GM18526 (cell line): ENCODE data around the gene NELL1.

Experiments used
- POLR2A ChIP-seq: IDR thresholded peaks from 3 replicates; pipeline ENCODE4 v1.6.1; 2011; ENCODE audit not compliant: insufficient read length; ENCODE audit errors: extremely low read depth

The NELL1 gene

GRCh38 chr11:21053466-21053865 lies 384.1 kb downstream of the NELL1 start:
- TF ChIP-seq POLR2A = no peak

GRCh38 chr11:21056644-21057043 lies 387.3 kb downstream of the NELL1 start:
- no peak for TF ChIP-seq POLR2A

- no peak for TF ChIP-seq POLR2A
Measured at GRCh38 chr11:21059879-21060278, 390.5 kb downstream of the NELL1 start.

GRCh38 chr11:21066030-21066429 lies 396.6 kb downstream of the NELL1 start:
- no peak for TF ChIP-seq POLR2A

GRCh38 chr11:21068886-21069285 lies 399.5 kb downstream of the NELL1 start:
- no peak for TF ChIP-seq POLR2A

GRCh38 chr11:21069909-21070308 lies 400.5 kb downstream of the NELL1 start:
- no peak for TF ChIP-seq POLR2A

GRCh38 chr11:21072558-21072957 lies 403.2 kb downstream of the NELL1 start:
- TF ChIP-seq POLR2A = no peak

GRCh38 chr11:21082853-21083252 lies 413.5 kb downstream of the NELL1 start:
- TF ChIP-seq POLR2A = no peak

GRCh38 chr11:21088930-21089329 lies 419.5 kb downstream of the NELL1 start:
- no peak for TF ChIP-seq POLR2A

- no peak for TF ChIP-seq POLR2A
Measured at GRCh38 chr11:21104641-21105040, 435.3 kb downstream of the NELL1 start.

- no peak for TF ChIP-seq POLR2A
Measured at GRCh38 chr11:21105196-21105917, 436.0 kb downstream of the NELL1 start.

GRCh38 chr11:21109341-21109740 lies 440.0 kb downstream of the NELL1 start:
- TF ChIP-seq POLR2A = no peak

- no peak for TF ChIP-seq POLR2A
Measured at GRCh38 chr11:21110415-21110814, 441.0 kb downstream of the NELL1 start.

GRCh38 chr11:21113876-21114275 lies 444.5 kb downstream of the NELL1 start:
- no peak for TF ChIP-seq POLR2A

GRCh38 chr11:21116009-21116408 lies 446.6 kb downstream of the NELL1 start:
- no peak for TF ChIP-seq POLR2A

GRCh38 chr11:21119411-21119810 lies 450.0 kb downstream of the NELL1 start:
- no peak for TF ChIP-seq POLR2A

- TF ChIP-seq POLR2A = no peak
Measured at GRCh38 chr11:21121991-21122390, 452.6 kb downstream of the NELL1 start.

GRCh38 chr11:21122523-21122922 lies 453.1 kb downstream of the NELL1 start:
- no peak for TF ChIP-seq POLR2A

GRCh38 chr11:21132146-21132720 lies 462.8 kb downstream of the NELL1 start:
- no peak for TF ChIP-seq POLR2A
